ENCODE results near the gene RNF125.

GRCh38 chr18:32049393-32050171 lies 31.0 kb downstream of the RNF125 start:
- TF ChIP-seq CTCF (IDR thresholded peaks at IDR 0.05 in 8 of 11, conservative IDR thresholded peaks at IDR 0.05 in 3 of 11) (no peak), POLR2AphosphoS5 (IDR thresholded peaks at IDR 0.05) (no peak), POLR2A (IDR thresholded peaks at IDR 0.05) (no peak)
